Keratinocyte (primary cell): Measurements from ENCODE around the gene NDUFS7. TPM values are rescaled to one million over a fixed set of nuclear protein-coding genes. Genes with fewer than 3 reads are reported as not detected.

ENCODE experiments used
- DNase-seq: peaks from one replicate; pipeline ENCODE4 v3.0.0-alpha.2; 2011; ENCODE audit warnings: low read depth, missing footprints, low spot score
- FAIRE-seq: peaks from 2 replicates; lab custom pipeline; 2011; peaks lifted over from hg19 to GRCh38; lab: Jason Lieb, UNC
- H2AFZ ChIP-seq: 2 replicates; pipeline ENCODE4 v1.6.0; 2012; ENCODE audit warnings: low read length, control low read depth, inconsistent platforms; ENCODE audit not compliant: control insufficient read depth
- H3K27ac ChIP-seq: 2 replicates; pipeline ENCODE4 v1.5.1; 2011; ENCODE audit warnings: low read length; ENCODE audit not compliant: control insufficient read depth, insufficient read depth
- H3K27me3 ChIP-seq: 3 replicates; pipeline ENCODE4 v1.6.0; 2011; ENCODE audit warnings: low read length; ENCODE audit not compliant: control insufficient read depth, insufficient read depth; ENCODE audit errors: extremely low read depth
- H3K36me3 ChIP-seq, 2 experiments: 2 replicates in 1 of 2; 3 replicates in 1 of 2; pipeline ENCODE4 v1.5.1; 2011; ENCODE audit warnings: low read length in 2 of 2, mild to moderate bottlenecking in 1 of 2; ENCODE audit not compliant: control insufficient read depth in 2 of 2, insufficient read depth in 2 of 2; ENCODE audit errors: extremely low read depth in 1 of 2
- H3K4me1 ChIP-seq: 3 replicates; pipeline ENCODE4 v1.5.1; 2011; ENCODE audit warnings: low read length; ENCODE audit not compliant: control insufficient read depth, insufficient read depth; ENCODE audit errors: extremely low read depth
- H3K4me2 ChIP-seq: 3 replicates; pipeline ENCODE4 v1.6.0; 2011; ENCODE audit warnings: low read depth, low read length; ENCODE audit not compliant: control insufficient read depth, insufficient read depth; ENCODE audit errors: extremely low read depth
- H3K4me3 ChIP-seq, 3 experiments: fragments of 200-600 bp in 1 of 3; sonication (generic) in 1 of 3; 2 replicates in 2 of 3; 3 replicates in 1 of 3; pipeline ENCODE4 v1.5.1; 2011 to 2016; ENCODE audit warnings: low read length in 3 of 3, mild to moderate bottlenecking in 3 of 3, control low read depth in 2 of 3, inconsistent platforms in 1 of 3, low read depth in 1 of 3, mixed read lengths in 1 of 3, mixed run types in 1 of 3, moderate library complexity in 1 of 3; ENCODE audit not compliant: control insufficient read depth in 2 of 3, insufficient read depth in 2 of 3; ENCODE audit errors: extremely low read depth in 1 of 3
- H3K79me2 ChIP-seq: 2 replicates; pipeline ENCODE4 v1.6.0; 2012; ENCODE audit warnings: low read length; ENCODE audit not compliant: control insufficient read depth, insufficient read depth
- H3K9ac ChIP-seq: 3 replicates; pipeline ENCODE4 v1.6.0; 2011; ENCODE audit warnings: low read length; ENCODE audit not compliant: control insufficient read depth, insufficient read depth; ENCODE audit errors: extremely low read depth
- H3K9me1 ChIP-seq: 3 replicates; pipeline ENCODE4 v1.6.0; 2011; ENCODE audit warnings: low read length; ENCODE audit not compliant: control insufficient read depth, insufficient read depth; ENCODE audit errors: extremely low read depth
- H3K9me3 ChIP-seq: 2 replicates; pipeline ENCODE4 v1.5.1; 2012; ENCODE audit warnings: low read depth, low read length; ENCODE audit not compliant: control insufficient read depth
- H4K20me1 ChIP-seq: 3 replicates; pipeline ENCODE4 v1.6.0; 2011; ENCODE audit warnings: low read length; ENCODE audit not compliant: control insufficient read depth, insufficient read depth; ENCODE audit errors: extremely low read depth
- CTCF ChIP-seq, 3 experiments: IDR thresholded peaks in 1 of 3; conservative IDR thresholded peaks in 1 of 3; optimal IDR thresholded peaks in 1 of 3; 2 replicates in 2 of 3; 3 replicates in 1 of 3; pipeline versions ENCODE3 to v1.5.1; 2011; ENCODE audit warnings: low read length in 3 of 3, mild to moderate bottlenecking in 3 of 3, moderate library complexity in 2 of 3, control low read depth in 1 of 3, inconsistent platforms in 1 of 3; ENCODE audit not compliant: insufficient read depth in 2 of 3; ENCODE audit errors: extremely low read depth in 1 of 3
- EZH2 ChIP-seq: IDR thresholded peaks from one replicate; pipeline ENCODE4 v1.6.1; 2012; ENCODE audit warnings: inconsistent platforms, mild to moderate bottlenecking, low read length, moderate library complexity
- dilution Hi-C: fragments of 300-500 bp; cut with MboI; formaldehyde crosslinking; loops from one replicate; pipeline ENCODE4 v1.7.0; 2020; ENCODE audit warnings: low sequenced_read_pairs; ENCODE audit not compliant: extremely low pct_ligation_motif_present
- polyA plus RNA-seq, 5 experiments: library from polyadenylated mRNA; depleted of rRNA in 3 of 5; stranded (reverse) in 3 of 5; stranded (forward) in 1 of 5; unstranded in 1 of 5; fragments of >200 nt; gene quantifications; 1 replicate in 1 of 5; 2 replicates in 3 of 5; 3 replicates in 1 of 5; pipeline versions ENCODE4 v1.2.1 to v1.2.3, GENCODE V29; 2011 to 2012; ENCODE audit warnings: missing spikeins in 2 of 5, low read depth in 1 of 5, low replicate concordance in 1 of 5

Gene NDUFS7
- polyA plus RNA-seq, 1 donor (not counting 4 experiments of a cell fraction or from before 2014, with no cell fraction given) = 23.2 TPM

- peaks cover 5% of the 10 kb centered on the region for H3K79me2 ChIP-seq
- DNase-seq (no peak), FAIRE-seq (no peak)
- H2AFZ ChIP-seq = no peak overlapping the region
- dilution Hi-C loops = no loop called here
- no peak overlapping the region for H3K4me3 ChIP-seq
- no peaks in the 10 kb centered on the region for H3K27me3 ChIP-seq
- peak overlapping the region; percentile 79 for H3K4me2 ChIP-seq
- peak overlapping the region; percentile 16 for H3K9ac ChIP-seq
- H3K9me3 ChIP-seq = no peaks in the 10 kb centered on the region
- H3K27ac ChIP-seq = no peak overlapping the region
- H4K20me1 ChIP-seq = no peaks in the 10 kb centered on the region
- peaks cover 3% of the 10 kb centered on the region for H3K9me1 ChIP-seq
- peaks cover 18 to 24% of the 10 kb centered on the region in 2 experiments for H3K36me3 ChIP-seq
- no peak for TF ChIP-seq CTCF (optimal IDR thresholded peaks at IDR 0.05 in 1 of 3, IDR thresholded peaks at IDR 0.05 in 1 of 3, conservative IDR thresholded peaks at IDR 0.05 in 1 of 3; ENCODE audit: extremely low read depth in 1 of 3, insufficient read depth in 2 of 3, low read length in 3 of 3)
- no peak for TF ChIP-seq EZH2
- peaks cover 19% of the 10 kb centered on the region for H3K4me1 ChIP-seq
Observed at GRCh38 chr19:1356508-1356865, 27.2 kb upstream of the NDUFS7 start.

- no peak overlapping the region for H3K4me2 ChIP-seq
- H3K27ac ChIP-seq = no peak overlapping the region
- H3K27me3 ChIP-seq = no peaks in the 10 kb centered on the region
- no peak for FAIRE-seq
- peaks cover 25% of the 10 kb centered on the region for H3K4me1 ChIP-seq
- H4K20me1 ChIP-seq = no peaks in the 10 kb centered on the region
- H3K9ac ChIP-seq = no peak overlapping the region
- no peak for DNase-seq
- dilution Hi-C loops = no loop called here
- H3K36me3 ChIP-seq = peaks cover 18 to 34% of the 10 kb centered on the region in 2 experiments
- TF ChIP-seq EZH2 = no peak
- no peaks in the 10 kb centered on the region for H3K9me3 ChIP-seq
- no peak overlapping the region for H3K4me3 ChIP-seq
- H3K79me2 ChIP-seq = peaks cover 5% of the 10 kb centered on the region
- H3K9me1 ChIP-seq = peaks cover 3% of the 10 kb centered on the region
- H2AFZ ChIP-seq = no peak overlapping the region
Observed at GRCh38 chr19:1357531-1358109, 26.1 kb upstream of the NDUFS7 start.
